SW480 (cell line): ENCODE data around the gene SHISA6.

Experiments
- DNase-seq: peaks from one replicate; pipeline ENCODE4 v3.0.0-alpha.2; 2016; ENCODE audit warnings: low spot score

SHISA6 gene

DNA sequence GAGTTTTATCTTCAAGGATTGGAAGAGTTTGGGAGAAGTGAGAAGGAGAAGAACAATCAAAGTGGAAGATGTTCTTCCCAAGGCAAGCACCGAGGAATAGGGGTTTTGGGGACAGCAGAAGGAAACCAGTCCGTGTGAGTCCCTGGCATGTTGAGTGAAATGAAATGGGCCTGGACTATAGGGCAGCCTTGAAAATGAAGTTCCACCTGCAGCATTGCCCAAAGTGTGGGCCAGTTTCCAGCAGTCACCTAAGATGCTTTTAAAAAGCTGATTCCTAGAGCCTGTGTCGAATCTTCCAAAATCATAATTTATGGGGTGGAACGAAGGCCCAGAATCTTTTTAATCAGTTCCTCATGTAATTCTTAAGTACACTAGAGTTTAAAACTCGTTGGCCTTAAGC lies 297.4 kb downstream of the SHISA6 start:
- DNase-seq, result no peak

GRCh38 chr17:11539637-11540036 lies 298.6 kb downstream of the SHISA6 start:
- no peak for DNase-seq

DNA sequence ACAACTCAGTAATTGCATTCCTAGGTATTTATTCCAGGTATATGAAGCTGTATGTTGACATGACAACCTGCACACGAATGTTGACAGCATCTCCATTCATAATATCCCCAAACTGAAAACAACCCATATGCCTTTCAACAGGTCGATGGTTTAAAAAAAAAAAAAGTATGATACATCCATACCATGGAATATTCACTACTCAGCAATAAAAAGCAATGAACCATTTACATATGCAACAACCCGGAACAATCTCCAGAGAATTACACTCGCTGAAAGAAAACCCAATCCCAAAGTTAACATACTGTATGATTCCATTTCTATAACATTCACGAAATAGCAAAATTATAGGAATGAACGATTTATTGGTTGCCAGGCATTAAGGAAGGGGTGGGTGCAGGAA lies 304.0 kb downstream of the SHISA6 start:
- DNase-seq, result no peak

GRCh38 chr17:11545696-11546095 lies 304.7 kb downstream of the SHISA6 start:
- DNase-seq, result no peak

DNA sequence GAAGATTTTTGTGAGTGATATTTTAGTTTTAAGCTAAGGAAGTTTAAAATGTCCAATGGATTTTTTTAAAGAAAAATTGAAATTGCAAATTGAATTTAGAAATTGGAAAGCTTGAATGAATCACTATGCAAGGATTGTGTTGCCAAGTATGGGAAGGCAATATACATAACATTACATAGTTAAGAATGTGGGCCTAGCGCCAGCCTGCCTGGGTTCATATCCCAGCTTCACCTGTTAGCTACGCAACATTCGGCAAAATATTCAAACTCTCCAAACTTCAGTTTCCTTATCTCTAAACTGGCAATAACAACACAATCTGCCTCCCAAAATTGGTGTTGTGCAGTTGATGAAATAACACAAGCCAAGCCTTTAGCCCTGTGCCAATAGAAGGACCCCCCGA lies 306.8 kb downstream of the SHISA6 start:
- DNase-seq, result no peak

DNA sequence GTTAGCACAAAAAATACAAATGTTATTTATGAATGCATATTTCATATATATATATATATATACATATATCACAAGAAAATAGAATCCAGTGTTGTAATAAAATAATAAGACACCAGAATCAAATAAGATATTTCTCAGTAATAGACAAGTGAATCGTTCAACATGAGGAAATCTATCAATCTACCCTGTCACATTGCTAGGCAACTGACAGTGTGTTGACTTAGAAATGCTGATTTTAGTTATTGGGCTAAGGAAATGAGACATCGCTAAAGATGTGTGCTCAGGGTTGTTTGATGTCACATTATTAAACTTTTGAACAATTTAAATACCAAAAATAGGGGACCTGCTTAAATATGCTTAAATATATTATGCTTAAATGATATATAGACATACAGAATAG lies 307.4 kb downstream of the SHISA6 start:
- no peak for DNase-seq

GRCh38 chr17:11550431-11550830 lies 309.4 kb downstream of the SHISA6 start:
- DNase-seq, result no peak

DNA sequence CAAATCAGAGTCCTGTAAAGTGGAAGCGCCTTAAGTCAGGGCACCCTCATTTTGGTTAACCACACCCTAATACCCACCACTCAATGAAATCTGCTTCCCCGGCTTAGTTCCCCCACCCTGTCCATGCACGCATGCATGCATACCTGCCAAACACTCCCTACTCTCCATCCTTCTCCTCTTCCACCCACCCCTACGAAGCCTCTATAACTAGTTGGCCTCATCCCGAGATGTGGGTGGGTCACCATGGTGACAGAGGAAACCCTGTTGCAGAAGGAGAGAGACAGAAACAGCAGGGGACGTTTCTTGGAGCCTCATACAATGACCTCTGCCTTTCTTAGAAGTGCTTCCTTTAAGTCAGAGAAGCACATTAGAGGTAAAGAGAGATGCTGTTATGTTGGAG lies 310.4 kb downstream of the SHISA6 start:
- no peak for DNase-seq

- DNase-seq, result no peak
Measured at GRCh38 chr17:11553135-11553534, 312.1 kb downstream of the SHISA6 start.

- no peak for DNase-seq
Measured at GRCh38 chr17:11554042-11554441, 313.0 kb downstream of the SHISA6 start.

- DNase-seq, result no peak
Measured at GRCh38 chr17:11554542-11554941, 313.5 kb downstream of the SHISA6 start.

DNA sequence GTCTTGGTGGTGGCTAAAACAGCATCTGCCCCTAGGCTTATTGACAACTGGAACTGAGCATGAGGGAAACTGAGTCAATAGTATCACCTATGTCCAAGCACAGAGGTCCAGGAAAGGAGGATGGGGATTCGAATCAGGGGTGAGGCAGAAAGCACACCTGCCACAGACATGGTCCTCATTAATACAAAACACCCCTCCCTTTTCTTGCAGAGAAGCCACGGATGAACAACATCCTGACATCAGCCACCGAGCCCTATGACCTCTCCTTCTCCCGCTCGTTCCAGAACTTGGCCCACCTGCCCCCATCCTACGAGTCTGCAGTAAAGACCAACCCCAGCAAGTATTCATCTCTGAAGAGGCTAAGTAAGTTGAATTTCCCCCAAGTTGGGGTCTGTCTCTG lies 314.5 kb downstream of the SHISA6 start:
- no peak for DNase-seq

DNA sequence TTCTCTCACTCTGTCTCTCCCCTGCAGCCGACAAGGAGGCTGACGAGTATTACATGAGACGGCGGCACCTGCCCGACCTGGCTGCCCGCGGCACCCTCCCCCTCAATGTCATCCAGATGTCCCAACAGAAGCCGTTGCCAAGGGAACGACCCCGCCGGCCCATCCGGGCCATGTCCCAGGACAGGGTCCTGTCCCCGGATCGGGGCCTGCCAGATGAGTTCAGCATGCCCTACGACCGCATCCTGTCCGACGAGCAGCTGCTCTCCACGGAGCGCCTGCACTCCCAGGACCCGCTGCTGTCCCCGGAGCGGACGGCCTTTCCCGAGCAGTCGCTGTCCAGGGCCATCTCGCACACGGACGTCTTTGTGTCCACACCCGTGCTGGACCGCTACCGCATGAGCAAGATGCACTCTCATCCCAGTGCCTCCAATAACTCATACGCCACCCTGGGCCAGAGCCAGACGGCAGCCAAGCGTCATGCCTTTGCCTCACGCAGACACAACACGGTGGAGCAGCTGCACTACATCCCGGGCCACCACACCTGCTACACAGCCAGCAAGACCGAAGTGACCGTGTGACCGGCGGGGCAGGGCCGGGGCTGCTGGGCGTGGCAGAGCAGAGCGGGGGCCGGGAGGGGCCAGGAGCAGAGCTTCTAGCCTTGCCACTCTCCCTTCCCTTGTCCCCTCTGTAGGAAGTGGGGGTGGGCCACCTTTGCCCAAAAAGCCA lies 316.9 kb downstream of the SHISA6 start:
- no peak for DNase-seq

GRCh38 chr17:11558681-11559234 lies 317.7 kb downstream of the SHISA6 start:
- DNase-seq, result no peak

DNA sequence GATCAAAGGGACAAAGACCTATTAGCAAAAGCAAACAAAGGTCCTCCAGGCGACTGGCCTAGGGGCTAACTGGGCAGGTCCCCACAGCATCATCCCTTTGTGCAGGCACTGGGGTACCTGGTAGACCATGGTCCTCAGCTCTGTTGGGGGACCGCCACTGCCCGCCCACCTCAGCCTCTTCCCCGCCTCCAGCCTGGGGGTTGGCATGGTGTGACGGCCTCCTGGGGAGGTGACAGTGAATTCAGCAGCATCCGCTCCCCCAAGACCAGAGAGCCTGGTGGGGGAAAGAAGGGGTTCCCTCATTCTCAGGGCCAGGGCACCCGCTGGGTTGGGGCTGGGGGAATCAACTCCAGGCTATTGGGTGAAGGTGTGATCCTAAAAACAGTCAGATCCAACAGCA lies 318.6 kb downstream of the SHISA6 start:
- DNase-seq, result no peak

DNA sequence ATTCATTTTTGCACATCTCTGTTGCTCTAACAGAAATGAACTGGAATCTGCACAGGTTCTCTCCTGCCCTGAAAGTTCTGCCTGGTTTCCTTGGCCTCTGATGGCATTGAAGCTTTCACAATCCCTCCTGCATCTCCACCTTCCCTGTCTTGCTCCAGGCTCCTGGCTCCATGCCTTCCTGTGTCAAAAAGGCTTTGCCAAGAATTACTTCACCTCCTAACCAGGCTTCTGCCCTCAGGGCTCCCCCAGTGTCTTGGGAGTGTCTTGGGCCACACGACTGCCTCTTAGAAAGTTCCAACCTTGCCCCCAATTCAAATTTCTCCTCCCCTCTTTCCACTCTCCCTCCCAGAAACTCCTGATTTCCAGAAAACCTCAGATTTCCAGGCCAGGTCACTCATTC lies 320.3 kb downstream of the SHISA6 start:
- no peak for DNase-seq

GRCh38 chr17:11561702-11562101 lies 320.7 kb downstream of the SHISA6 start:
- no peak for DNase-seq

DNA sequence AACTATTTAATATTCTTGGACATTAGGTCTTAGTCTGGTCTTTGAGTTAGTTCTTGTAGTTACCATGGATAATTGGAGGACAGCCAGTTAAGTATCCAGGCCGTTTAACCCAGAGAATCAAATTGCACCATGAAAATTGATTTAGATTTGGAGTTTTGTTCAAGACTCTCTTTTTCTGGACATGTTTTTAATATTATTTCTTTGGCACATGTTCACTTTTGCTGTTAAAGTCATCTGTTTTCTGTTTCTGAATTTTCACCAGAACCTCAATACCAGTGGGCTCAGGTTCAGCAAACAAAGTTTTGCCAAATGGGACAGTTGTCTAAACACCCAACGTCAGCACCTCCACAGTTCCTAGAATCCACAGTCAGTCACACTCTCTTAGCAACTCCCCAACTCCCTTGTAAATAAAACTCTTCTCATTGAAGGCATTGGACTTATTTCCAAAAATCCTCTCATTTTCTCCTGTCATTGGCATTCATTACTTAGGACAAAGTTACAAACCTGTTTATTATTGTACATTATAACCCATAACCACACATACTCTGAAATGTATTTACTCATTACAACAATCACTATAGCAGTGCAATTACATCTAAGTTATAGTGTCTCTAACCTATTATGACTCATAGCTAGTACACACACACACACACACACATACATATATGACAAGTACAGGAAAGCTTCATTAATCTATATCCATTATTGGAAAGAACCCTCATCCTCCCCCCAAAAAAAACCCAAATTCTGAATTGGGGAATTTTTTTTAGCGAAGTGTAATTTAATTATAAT lies 323.8 kb downstream of the SHISA6 start:
- no peak for DNase-seq

- no peak for DNase-seq
Measured at GRCh38 chr17:11565591-11565990, 324.6 kb downstream of the SHISA6 start.

GRCh38 chr17:11578998-11579397 lies 338.0 kb downstream of the SHISA6 start:
- no peak for DNase-seq

GRCh38 chr17:11580677-11581076 lies 339.7 kb downstream of the SHISA6 start:
- no peak for DNase-seq

- DNase-seq, result no peak
Measured at GRCh38 chr17:11582217-11582616, 341.2 kb downstream of the SHISA6 start.

DNA sequence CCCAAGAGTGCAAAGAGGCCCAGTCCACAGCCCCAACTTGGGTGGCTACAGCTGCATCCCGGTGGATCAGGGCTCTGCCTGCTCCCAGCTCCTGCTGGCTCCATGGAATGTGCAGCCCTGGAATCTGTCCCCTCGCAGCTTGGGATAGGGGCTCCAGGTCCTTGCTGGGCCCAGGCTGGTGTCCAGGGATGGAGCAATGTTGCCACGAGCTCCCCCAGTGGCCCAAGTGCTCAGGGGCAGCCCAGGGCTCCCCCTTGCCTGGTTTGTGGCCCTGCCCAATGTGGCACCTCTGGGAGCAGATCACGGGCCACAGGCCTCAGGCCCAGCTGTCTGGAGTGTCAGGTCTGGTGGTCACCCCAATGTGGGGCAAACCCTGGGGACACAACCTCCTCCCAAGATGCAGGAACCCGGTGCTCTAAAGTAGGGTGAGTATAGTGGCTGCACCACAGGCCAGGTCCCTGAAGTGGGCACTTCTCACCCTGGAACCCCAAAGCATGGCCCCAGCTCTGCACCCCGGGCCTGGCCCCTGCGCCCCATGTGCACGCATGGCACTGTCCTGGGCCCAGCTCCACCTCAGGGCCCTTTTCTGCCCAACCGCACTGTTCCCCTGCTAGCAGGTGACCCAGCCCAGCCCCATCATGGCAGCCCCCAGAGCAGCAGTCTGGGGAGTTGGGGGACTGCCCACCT lies 342.4 kb downstream of the SHISA6 start:
- no peak for DNase-seq
